SIG-M5 (cell line): ENCODE results near the gene PIGB.
A peak's percentile ranks its signal among the peaks of the same experiment; 100 is the strongest.
"Not testable (repeated sequence)": the region's sequence is repeated elsewhere in the genome, so short reads cannot be mapped to it uniquely, and the experiment has no call there.

Experiments used
- DNase-seq: peaks from one replicate; lab custom pipeline; 2025; lab: John Stamatoyannopoulos, UW

PIGB gene

DNA sequence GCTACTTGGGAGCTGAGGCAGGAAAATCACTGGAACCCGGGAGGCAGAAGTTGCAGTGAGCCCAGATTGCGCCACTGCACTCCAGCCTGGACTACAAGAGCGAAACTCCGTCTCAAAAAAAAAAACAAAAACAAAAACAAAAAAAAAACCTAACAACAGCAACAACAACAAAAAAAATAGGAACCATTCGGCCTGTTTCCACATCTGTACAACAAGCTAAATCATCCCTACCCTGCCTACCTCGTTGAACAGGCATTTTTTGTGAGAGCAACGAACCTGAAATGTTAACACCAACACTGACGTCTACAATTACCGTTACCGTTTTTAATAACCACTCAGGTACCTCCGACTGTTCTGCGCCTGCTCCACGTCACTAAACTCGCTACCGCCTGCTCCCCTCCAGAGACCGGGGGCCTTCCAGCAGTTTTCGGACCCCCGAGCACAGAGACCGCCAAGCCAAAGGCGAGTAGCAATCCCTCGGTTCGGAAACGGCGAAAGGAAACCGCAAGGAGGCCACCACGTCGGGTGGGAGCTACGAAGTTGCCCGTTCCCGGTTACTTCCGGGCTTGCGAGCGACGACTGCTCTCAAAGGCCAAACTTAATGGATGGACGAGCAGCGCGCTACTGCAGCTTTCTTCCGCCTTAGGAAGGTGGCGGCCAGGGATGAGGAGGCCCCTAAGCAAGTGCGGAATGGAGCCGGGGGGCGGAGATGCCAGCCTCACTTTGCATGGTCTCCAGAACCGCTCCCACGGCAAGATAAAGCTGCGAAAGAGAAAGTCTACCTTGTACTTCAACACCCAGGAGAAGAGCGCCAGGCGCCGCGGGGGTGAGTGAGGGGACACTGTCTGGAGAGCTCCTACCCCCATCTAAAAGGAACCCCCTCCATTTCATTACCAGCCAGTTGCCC, at the start of gene PIGB, which contains the start of gene PIGBOS1:
Gene PIGB (plus strand): TSS at position 635 of the 907 bp plus-strand sequence. CDS start 29 bp downstream, at position 664.
Gene PIGBOS1 (minus strand): TSS at position 536 of the 907 bp plus-strand sequence. CDS start 1,331 bp downstream, outside the sequence.
- peak; percentile 54 for DNase-seq

DNA sequence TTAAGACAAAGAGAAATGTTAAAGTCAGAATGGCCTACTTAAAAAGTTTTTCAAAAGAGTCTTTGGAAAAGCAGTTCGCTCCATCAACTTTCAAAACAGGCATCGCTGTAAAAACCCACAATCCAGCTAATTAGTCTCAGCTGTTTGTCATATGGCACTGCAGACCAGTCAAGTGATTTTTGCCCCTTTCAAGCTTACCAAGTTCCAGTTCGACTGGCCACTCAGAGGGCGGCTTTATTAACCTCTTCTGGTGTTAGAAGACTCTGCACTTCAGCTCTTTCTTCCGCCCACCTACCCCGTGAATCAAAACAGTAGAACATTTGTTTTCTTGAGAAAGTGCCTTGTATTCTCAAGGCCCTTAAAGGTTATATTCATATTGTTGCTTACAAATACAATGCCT, 48.7 kb upstream of the PIGB start:
- no peak for DNase-seq

DNA sequence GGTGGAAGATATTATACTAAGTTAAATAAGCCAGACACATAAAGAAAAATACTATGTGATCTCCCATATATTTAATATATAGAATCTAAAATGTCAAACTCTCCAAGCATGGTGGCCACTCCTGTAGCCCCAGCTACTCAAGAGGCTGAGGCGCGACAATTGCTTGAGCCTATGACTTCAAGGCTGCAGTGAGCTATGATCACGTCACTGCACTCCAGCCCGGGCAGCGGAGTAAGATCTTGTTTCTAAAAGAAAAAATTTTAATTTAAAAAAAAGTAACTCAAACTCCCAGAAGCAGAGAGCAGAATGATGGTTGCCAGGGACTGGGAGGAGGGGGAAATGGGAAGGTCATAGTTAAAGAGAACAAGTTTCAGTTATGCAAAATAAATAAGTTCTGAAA, 42.7 kb upstream of the PIGB start:
- no peak for DNase-seq

DNA sequence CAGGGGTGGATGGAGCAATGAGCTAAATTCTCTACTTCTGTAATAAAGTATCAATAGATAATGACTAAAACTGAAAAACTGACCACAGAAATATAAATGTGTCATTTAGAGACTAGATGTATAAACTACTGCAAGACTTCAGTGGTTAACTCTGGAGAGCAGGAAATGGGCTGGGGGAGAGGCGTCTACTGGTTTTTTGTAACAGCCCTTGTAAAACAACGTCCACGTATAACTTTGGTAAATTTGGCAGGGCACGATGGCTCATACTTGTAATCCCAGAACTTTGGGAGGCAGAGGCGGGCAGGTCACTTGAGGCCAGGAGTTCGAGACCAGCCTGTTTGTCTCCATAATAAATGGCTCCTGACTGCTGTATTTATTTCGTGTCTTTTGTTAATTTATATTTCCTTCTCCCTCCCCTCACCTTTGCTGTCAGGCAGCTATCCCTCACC, 41.9 kb upstream of the PIGB start:
- peak; percentile 80 for DNase-seq

DNA sequence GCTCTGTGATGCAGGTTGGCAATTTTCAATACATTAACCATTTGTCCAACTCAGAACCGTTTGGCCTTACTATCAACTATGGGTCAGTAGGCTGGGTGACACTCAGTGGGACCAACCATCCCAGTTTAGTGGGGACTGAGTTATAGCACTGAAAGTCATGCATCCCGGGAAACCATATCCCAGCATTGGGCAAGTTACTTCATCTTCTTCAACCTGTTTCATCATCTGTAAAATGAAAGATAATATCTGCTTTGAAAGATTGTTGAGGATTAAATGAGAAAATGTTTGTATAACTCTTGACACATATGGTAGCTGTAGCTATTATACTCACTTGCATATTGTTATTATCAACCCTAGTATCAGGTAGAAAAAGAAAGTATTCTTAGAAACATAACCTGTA, 41.3 kb upstream of the PIGB start:
- DNase-seq = no peak

- DNase-seq = no peak
These were observed 39.8 kb upstream of the PIGB start for GRCh38 chr15:55279100-55279745.

GRCh38 chr15:55279746-55280351, 39.2 kb upstream of the PIGB start:
- DNase-seq = no peak

DNA sequence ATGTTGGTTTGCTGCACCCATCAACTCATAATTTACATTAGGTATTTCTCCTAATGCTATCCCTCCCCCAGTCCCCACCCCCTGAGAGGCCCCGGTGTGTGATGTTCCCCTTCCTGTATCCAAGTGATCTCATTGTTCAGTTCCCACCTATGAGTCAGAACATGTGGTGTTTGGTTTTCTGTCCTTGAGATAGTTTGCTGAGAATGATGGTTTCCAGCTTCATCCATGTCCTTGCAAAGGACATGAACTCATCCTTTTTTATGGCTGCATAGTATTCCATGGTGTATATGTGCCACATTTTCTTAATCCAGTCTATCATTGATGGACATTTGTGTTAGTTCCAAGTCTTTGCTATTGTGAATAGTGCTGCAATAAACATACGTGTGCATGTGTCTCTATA, 38.4 kb upstream of the PIGB start:
- DNase-seq = not testable (repeated sequence)

DNA sequence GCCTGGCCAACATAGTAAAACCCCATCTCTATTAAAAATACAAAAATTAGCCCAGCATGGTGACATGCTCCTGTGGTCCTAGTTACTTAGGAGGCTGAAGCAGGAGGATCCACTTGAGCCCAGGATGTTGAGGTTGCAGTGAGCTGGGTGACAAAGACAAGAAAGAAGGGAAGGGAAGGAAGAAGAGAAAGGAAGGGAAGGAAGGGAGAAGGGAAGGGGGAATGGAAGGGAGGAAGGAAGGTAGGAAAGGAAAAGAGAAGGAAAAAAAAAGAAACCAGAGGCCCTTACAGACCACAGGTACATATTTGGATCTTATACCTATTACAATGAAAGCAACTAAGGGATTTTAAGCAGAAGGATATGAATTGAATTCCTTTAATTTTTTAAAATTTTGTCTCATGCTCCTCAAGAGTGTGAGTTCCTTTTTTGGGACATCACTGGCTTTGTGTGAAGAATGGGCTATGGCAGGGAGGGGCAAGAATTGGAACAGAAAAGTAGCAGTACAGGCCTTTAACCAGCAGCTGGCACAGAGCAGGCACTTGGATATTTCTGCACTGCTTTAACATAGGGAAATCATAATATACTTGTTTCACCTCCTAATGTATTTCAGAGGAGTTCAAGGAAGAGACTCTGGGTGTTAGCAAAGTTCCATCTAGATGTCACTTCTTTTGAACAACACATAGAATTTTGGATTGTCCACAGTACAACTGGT, 37.3 kb upstream of the PIGB start:
- no peak for DNase-seq

DNA sequence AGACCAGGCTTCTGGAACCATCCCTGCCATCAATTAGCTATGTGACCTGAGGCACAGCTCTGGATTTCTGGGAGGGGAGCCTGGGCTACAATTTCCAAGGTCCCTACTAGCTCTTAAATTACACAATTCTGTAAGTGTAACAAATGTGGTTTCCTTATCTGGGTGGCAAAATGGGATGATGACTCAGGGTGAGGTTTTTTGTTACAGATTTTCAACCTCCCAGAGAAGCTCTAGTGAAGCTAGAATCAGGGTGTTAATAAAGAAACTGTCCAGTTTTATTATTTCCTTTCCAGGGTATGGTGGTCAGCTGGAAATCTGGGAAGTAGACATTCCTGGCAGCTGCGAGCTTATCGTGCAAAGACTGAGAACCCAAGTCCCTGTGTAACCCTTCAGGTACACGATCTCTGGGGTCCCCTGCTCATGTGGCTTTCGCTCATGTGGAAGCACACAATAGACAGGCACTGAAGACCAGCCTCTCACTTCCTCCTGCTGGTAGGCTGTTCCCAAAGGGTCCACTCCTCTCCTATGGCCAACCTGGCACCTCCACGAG, 36.7 kb upstream of the PIGB start:
- peak; percentile 80 for DNase-seq

GRCh38 chr15:55283379-55284147, 35.5 kb upstream of the PIGB start:
- DNase-seq = no peak

GRCh38 chr15:55284426-55284825, 34.6 kb upstream of the PIGB start:
- no peak for DNase-seq

GRCh38 chr15:55286442-55287189, 32.4 kb upstream of the PIGB start:
- DNase-seq = not testable (repeated sequence)

- no peak for DNase-seq
These were observed 30.9 kb upstream of the PIGB start for GRCh38 chr15:55288006-55288717.

DNA sequence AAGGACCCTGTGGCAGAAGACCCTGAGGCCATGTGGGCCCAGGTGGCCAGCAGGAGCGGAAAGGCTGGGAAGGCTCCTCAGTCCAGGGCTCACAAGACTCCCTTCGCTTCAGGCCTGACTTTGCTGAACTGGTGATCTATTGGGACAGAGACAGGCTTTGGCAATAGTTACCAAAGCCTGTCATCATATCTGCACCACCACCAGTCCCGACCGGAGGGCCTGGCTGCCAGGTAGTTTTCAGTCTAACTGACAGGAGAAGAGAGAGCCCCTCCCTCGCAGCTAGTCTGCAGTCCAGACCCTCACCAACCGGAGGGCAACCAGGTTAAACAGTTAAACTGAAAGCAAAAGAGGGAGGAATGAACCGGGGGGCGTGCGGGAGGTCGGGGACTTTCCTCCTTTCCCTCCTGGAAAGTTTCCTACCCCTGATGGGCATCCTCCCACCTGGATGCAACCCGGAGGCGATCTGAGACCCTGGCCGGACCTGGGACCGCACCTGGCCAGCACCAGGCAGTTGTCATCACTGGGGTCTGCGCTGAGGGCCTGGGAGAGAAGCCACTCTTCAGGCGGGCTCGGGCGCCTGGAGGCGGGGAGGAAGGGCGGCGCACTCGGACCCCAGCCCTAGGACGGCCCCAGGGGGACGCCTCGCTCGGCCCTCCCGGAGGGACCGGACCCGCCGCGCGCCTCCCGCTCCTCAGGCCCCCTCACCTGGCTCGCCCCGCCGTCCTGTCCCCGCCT, 29.8 kb upstream of the PIGB start:
- DNase-seq = no peak

- no peak for DNase-seq
These were observed 29.1 kb upstream of the PIGB start, which contains the start of gene RAB27A for GRCh38 chr15:55289746-55290527. RAB27A (minus strand) TSS chr15:55289813; CDS start chr15:55234934, 54,879 bp downstream.

- no peak for DNase-seq
These were observed 28.4 kb upstream of the PIGB start for GRCh38 chr15:55290528-55291057.

- no peak for DNase-seq
These were observed 21.7 kb upstream of the PIGB start for GRCh38 chr15:55297315-55297714.
